Breast epithelium (tissue), 3 donors: ENCODE results near the gene PTOV1.

Experiments
- CTCF ChIP-seq, 3 donors: fragments of 450-650 bp; IDR thresholded peaks; one replicate each; pipeline ENCODE4 v1.5.1; 2016 to 2017; ENCODE audit warnings: antibody characterized with exemption in 3 of 3, mild to moderate bottlenecking in 3 of 3, moderate library complexity in 3 of 3
- POLR2A ChIP-seq: fragments of 450-650 bp; IDR thresholded peaks from one replicate; pipeline ENCODE4 v1.6.1; 2016; ENCODE audit warnings: antibody characterized with exemption, mild to moderate bottlenecking, moderate library complexity
- POLR2AphosphoS5 ChIP-seq, 3 donors: sonication (generic); formaldehyde crosslinking; IDR thresholded peaks; one replicate each; pipeline ENCODE4 v1.6.1; 2017; ENCODE audit warnings: antibody characterized with exemption in 3 of 3

- TF ChIP-seq POLR2AphosphoS5 (IDR thresholded peaks at IDR 0.05) (no peak), CTCF (IDR thresholded peaks at IDR 0.05) (no peak), POLR2A (no peak)
Observed at GRCh38 chr19:49855676-49856573, 5.0 kb downstream of the PTOV1 start.
